NCI-H524 (cell line): Measurements from ENCODE around the gene RPP25L.

Experiments used
- DNase-seq, 2 experiments: peaks; one replicate each; lab custom pipeline; 2025; lab: John Stamatoyannopoulos, UW

The RPP25L gene

GRCh38 chr9:34611251-34611810 lies 566 bp downstream of the RPP25L start:
- DNase-seq = peak in 1 of 2 experiments; percentile 33

- DNase-seq = peak in 1 of 2 experiments; percentile 11
Observed at GRCh38 chr9:34610434-34611206, 1.3 kb downstream of the RPP25L start.

GRCh38 chr9:34607331-34607730 lies 4.6 kb downstream of the RPP25L start:
- DNase-seq = no peak

- no peak for DNase-seq
Observed at GRCh38 chr9:34606905-34607304, 5.0 kb downstream of the RPP25L start.

- DNase-seq = no peak
Observed at GRCh38 chr9:34606190-34606589, 5.7 kb downstream of the RPP25L start.

- DNase-seq = peak; percentile 20 to 84
Observed at GRCh38 chr9:34603610-34604231, 8.2 kb downstream of the RPP25L start.

- DNase-seq = no peak
Observed at GRCh38 chr9:34601937-34602573, 9.8 kb downstream of the RPP25L start.

- no peak for DNase-seq
Observed at GRCh38 chr9:34600908-34601307, 11.0 kb downstream of the RPP25L start.

- peak in 1 of 2 experiments; percentile 37 for DNase-seq
Observed at GRCh38 chr9:34599546-34599945, 12.4 kb downstream of the RPP25L start.

- no peak for DNase-seq
Observed at GRCh38 chr9:34594177-34594576, 17.7 kb downstream of the RPP25L start.

GRCh38 chr9:34592895-34593601 lies 18.8 kb downstream of the RPP25L start:
- DNase-seq = peak in 1 of 2 experiments; percentile 38

GRCh38 chr9:34591917-34592866 lies 19.7 kb downstream of the RPP25L start:
- DNase-seq = no peak

- peak; percentile 46 to 61 for DNase-seq
Observed at GRCh38 chr9:34591248-34591916, 20.5 kb downstream of the RPP25L start.

- DNase-seq = peak in 1 of 2 experiments; percentile 14
Observed at GRCh38 chr9:34590381-34591247, 21.3 kb downstream of the RPP25L start.

- DNase-seq = peak in 1 of 2 experiments; percentile 58
Observed at GRCh38 chr9:34589636-34590380, 22.1 kb downstream of the RPP25L start, which contains the start of gene CNTFR. Gene CNTFR (minus strand): TSS chr9:34589724. CDS start chr9:34568981, 20,743 bp downstream.

GRCh38 chr9:34588671-34589635 lies 22.9 kb downstream of the RPP25L start:
- DNase-seq = peak in 1 of 2 experiments; percentile 39

- no peak for DNase-seq
Observed at GRCh38 chr9:34587271-34587670, 24.6 kb downstream of the RPP25L start.
